ENCODE results near the gene CXADR. TPM values are rescaled to one million over a fixed set of nuclear protein-coding genes. Genes with fewer than 3 reads are reported as not detected.
A peak's percentile ranks its signal among the peaks of the same experiment; 100 is the strongest.
"Not testable (repeated sequence)": the region's sequence is repeated elsewhere in the genome, so short reads cannot be mapped to it uniquely, and the experiment has no call there.

CXADR gene
- 99.7 TPM for polyA plus RNA-seq (2013, experiment 1 of 2)
- 88.2 TPM for polyA plus RNA-seq (2013, experiment 2 of 2)

- H3K9ac ChIP-seq (ENCODE audit: low read depth, low read length), result peak within 1 kb of the TSS; percentile 95
- H3K36me3 ChIP-seq (ENCODE audit: insufficient read depth, low read length), result peaks cover 10% of the 10 kb centered on the region
- no peaks in the 10 kb centered on the region for H3K27me3 ChIP-seq (ENCODE audit: insufficient read depth, low read length)
- peak within 1 kb of the TSS; percentile 67 for H3K4me3 ChIP-seq (ENCODE audit: low read length)
- H3K4me1 ChIP-seq (ENCODE audit: insufficient read depth, low read length), result peaks cover 24% of the 10 kb centered on the region
- no peaks in the 10 kb centered on the region for H3K9me3 ChIP-seq (ENCODE audit: insufficient read depth, low read depth, low read length)
- H3K27ac ChIP-seq (ENCODE audit: low read depth, low read length), result peak within 1 kb of the TSS; percentile 88
- WGBS, result 1% methylated on average over 83 of the region's 83 CpGs
Measured at GRCh38 chr21:17512253-17513213, at the start of gene CXADR. TSS of gene CXADR (plus strand) at chr21:17513043. CDS start at chr21:17513130, 87 bp downstream.

- WGBS, result 95% methylated on average over 1 of the region's 1 CpG
- Histone ChIP-seq H3K9ac (ENCODE audit: low read depth, low read length) (no peak overlapping the region), H3K4me1 (ENCODE audit: insufficient read depth, low read length) (peaks cover 10% of the 10 kb centered on the region), H3K27ac (ENCODE audit: low read depth, low read length) (no peak overlapping the region), H3K27me3 (ENCODE audit: insufficient read depth, low read length) (no peaks in the 10 kb centered on the region), H3K4me3 (ENCODE audit: low read length) (no peak overlapping the region), H3K36me3 (ENCODE audit: insufficient read depth, low read length) (no peaks in the 10 kb centered on the region), H3K9me3 (ENCODE audit: insufficient read depth, low read depth, low read length) (no peaks in the 10 kb centered on the region)
Measured at GRCh38 chr21:17466166-17466565, 46.7 kb upstream of the CXADR start.

- H3K9me3 ChIP-seq (ENCODE audit: insufficient read depth, low read depth, low read length), result no peaks in the 10 kb centered on the region
- H3K4me3 ChIP-seq (ENCODE audit: low read length), result peak overlapping the region; percentile 61
- no peaks in the 10 kb centered on the region for H3K36me3 ChIP-seq (ENCODE audit: insufficient read depth, low read length)
- no peak overlapping the region for H3K9ac ChIP-seq (ENCODE audit: low read depth, low read length)
- 0% methylated on average over 3 of the region's 4 CpGs for WGBS
- H3K4me1 ChIP-seq (ENCODE audit: insufficient read depth, low read length), result peaks cover 10% of the 10 kb centered on the region
- H3K27ac ChIP-seq (ENCODE audit: low read depth, low read length), result no peak overlapping the region
- no peaks in the 10 kb centered on the region for H3K27me3 ChIP-seq (ENCODE audit: insufficient read depth, low read length)
Measured at GRCh38 chr21:17467392-17467791, 45.5 kb upstream of the CXADR start.

- H3K9me3 ChIP-seq (ENCODE audit: insufficient read depth, low read depth, low read length), result no peaks in the 10 kb centered on the region
- H3K9ac ChIP-seq (ENCODE audit: low read depth, low read length), result no peak overlapping the region
- no peaks in the 10 kb centered on the region for H3K36me3 ChIP-seq (ENCODE audit: insufficient read depth, low read length)
- H3K4me1 ChIP-seq (ENCODE audit: insufficient read depth, low read length), result peaks cover 10% of the 10 kb centered on the region
- peak overlapping the region; percentile 61 for H3K4me3 ChIP-seq (ENCODE audit: low read length)
- WGBS, result 15% methylated on average over 3 of the region's 3 CpGs
- no peaks in the 10 kb centered on the region for H3K27me3 ChIP-seq (ENCODE audit: insufficient read depth, low read length)
- H3K27ac ChIP-seq (ENCODE audit: low read depth, low read length), result no peak overlapping the region
Measured at GRCh38 chr21:17467829-17468228, 45.0 kb upstream of the CXADR start.

- no peak overlapping the region for H3K4me3 ChIP-seq (ENCODE audit: low read length)
- H3K4me1 ChIP-seq (ENCODE audit: insufficient read depth, low read length), result peaks cover 10% of the 10 kb centered on the region
Measured at GRCh38 chr21:17468698-17469097, 44.1 kb upstream of the CXADR start.

GRCh38 chr21:17469727-17470126, 43.1 kb upstream of the CXADR start:
- no peaks in the 10 kb centered on the region for H3K36me3 ChIP-seq (ENCODE audit: insufficient read depth, low read length)
- no peaks in the 10 kb centered on the region for H3K27me3 ChIP-seq (ENCODE audit: insufficient read depth, low read length)
- H3K9me3 ChIP-seq (ENCODE audit: insufficient read depth, low read depth, low read length), result no peaks in the 10 kb centered on the region
- H3K4me1 ChIP-seq (ENCODE audit: insufficient read depth, low read length), result peaks cover 10% of the 10 kb centered on the region
- 100% methylated on average over 1 of the region's 1 CpG for WGBS
- no peak overlapping the region for H3K4me3 ChIP-seq (ENCODE audit: low read length)
- H3K9ac ChIP-seq (ENCODE audit: low read depth, low read length), result no peak overlapping the region
- no peak overlapping the region for H3K27ac ChIP-seq (ENCODE audit: low read depth, low read length)

More at GRCh38 chr21:17468698-17469097, 44.1 kb upstream of the CXADR start:
- Histone ChIP-seq H3K27ac (ENCODE audit: low read depth, low read length) (no peak overlapping the region), H3K9me3 (ENCODE audit: insufficient read depth, low read depth, low read length) (no peaks in the 10 kb centered on the region), H3K9ac (ENCODE audit: low read depth, low read length) (no peak overlapping the region), H3K27me3 (ENCODE audit: insufficient read depth, low read length) (no peaks in the 10 kb centered on the region), H3K36me3 (ENCODE audit: insufficient read depth, low read length) (no peaks in the 10 kb centered on the region)
- 100% methylated on average over 1 of the region's 1 CpG for WGBS

GRCh38 chr21:17472182-17472581, 40.7 kb upstream of the CXADR start:
- peaks cover 10% of the 10 kb centered on the region for H3K4me1 ChIP-seq (ENCODE audit: insufficient read depth, low read length)
- 97% methylated on average over 1 of the region's 1 CpG for WGBS
- no peak overlapping the region for H3K4me3 ChIP-seq (ENCODE audit: low read length)
- H3K27me3 ChIP-seq (ENCODE audit: insufficient read depth, low read length), result no peaks in the 10 kb centered on the region
- H3K9ac ChIP-seq (ENCODE audit: low read depth, low read length), result no peak overlapping the region
- no peaks in the 10 kb centered on the region for H3K36me3 ChIP-seq (ENCODE audit: insufficient read depth, low read length)
- no peak overlapping the region for H3K27ac ChIP-seq (ENCODE audit: low read depth, low read length)
- no peaks in the 10 kb centered on the region for H3K9me3 ChIP-seq (ENCODE audit: insufficient read depth, low read depth, low read length)

- no peaks in the 10 kb centered on the region for H3K9me3 ChIP-seq (ENCODE audit: insufficient read depth, low read depth, low read length)
- H3K27ac ChIP-seq (ENCODE audit: low read depth, low read length), result no peak overlapping the region
- 93% methylated on average over 7 of the region's 7 CpGs for WGBS
- H3K36me3 ChIP-seq (ENCODE audit: insufficient read depth, low read length), result no peaks in the 10 kb centered on the region
- peaks cover 6% of the 10 kb centered on the region; the same call in 1 of the 2 replicates for H3K4me1 ChIP-seq (ENCODE audit: insufficient read depth, low read length)
- no peak overlapping the region for H3K4me3 ChIP-seq (ENCODE audit: low read length)
- no peaks in the 10 kb centered on the region for H3K27me3 ChIP-seq (ENCODE audit: insufficient read depth, low read length)
- H3K9ac ChIP-seq (ENCODE audit: low read depth, low read length), result no peak overlapping the region
Measured at GRCh38 chr21:17472592-17473271, 40.1 kb upstream of the CXADR start.

GRCh38 chr21:17476006-17476405, 36.8 kb upstream of the CXADR start:
- Histone ChIP-seq H3K36me3 (ENCODE audit: insufficient read depth, low read length) (no peaks in the 10 kb centered on the region), H3K27ac (ENCODE audit: low read depth, low read length) (no peak overlapping the region), H3K4me3 (ENCODE audit: low read length) (no peak overlapping the region), H3K27me3 (ENCODE audit: insufficient read depth, low read length) (no peaks in the 10 kb centered on the region), H3K9ac (ENCODE audit: low read depth, low read length) (no peak overlapping the region), H3K4me1 (ENCODE audit: insufficient read depth, low read length) (no peaks in the 10 kb centered on the region), H3K9me3 (ENCODE audit: insufficient read depth, low read depth, low read length) (no peaks in the 10 kb centered on the region)
- 97% methylated on average over 4 of the region's 4 CpGs for WGBS

GRCh38 chr21:17478156-17478555, 34.7 kb upstream of the CXADR start:
- H3K36me3 ChIP-seq (ENCODE audit: insufficient read depth, low read length); H3K9me3 ChIP-seq (ENCODE audit: insufficient read depth, low read depth, low read length); H3K4me3 ChIP-seq (ENCODE audit: low read length); H3K4me1 ChIP-seq (ENCODE audit: insufficient read depth, low read length); H3K27me3 ChIP-seq (ENCODE audit: insufficient read depth, low read length); H3K9ac ChIP-seq (ENCODE audit: low read depth, low read length); H3K27ac ChIP-seq (ENCODE audit: low read depth, low read length): not testable (repeated sequence)
- WGBS, result 98% methylated on average over 4 of the region's 6 CpGs

- WGBS, result 84% methylated on average over 2 of the region's 2 CpGs
- no peaks in the 10 kb centered on the region for H3K4me1 ChIP-seq (ENCODE audit: insufficient read depth, low read length)
- H3K27ac ChIP-seq (ENCODE audit: low read depth, low read length), result no peak overlapping the region
- no peaks in the 10 kb centered on the region for H3K36me3 ChIP-seq (ENCODE audit: insufficient read depth, low read length)
- no peak overlapping the region for H3K9ac ChIP-seq (ENCODE audit: low read depth, low read length)
- H3K4me3 ChIP-seq (ENCODE audit: low read length), result no peak overlapping the region
- H3K9me3 ChIP-seq (ENCODE audit: insufficient read depth, low read depth, low read length), result no peaks in the 10 kb centered on the region
- H3K27me3 ChIP-seq (ENCODE audit: insufficient read depth, low read length), result no peaks in the 10 kb centered on the region
Measured at GRCh38 chr21:17479606-17480005, 33.2 kb upstream of the CXADR start.

Data from HUES64 (cell line).